ENCODE data around the gene RNASE13.
"Not testable (repeated sequence)": the region's sequence is repeated elsewhere in the genome, so short reads cannot be mapped to it uniquely, and the experiment has no call there.

Gene RNASE13

GRCh38 chr14:21048638-21049037, 14.0 kb upstream of the RNASE13 start:
- no peak overlapping the region for H3K4me3 ChIP-seq (ENCODE audit: low read length)
- no peak for DNase-seq (ENCODE audit: low read depth)
- TF ChIP-seq CTCF (conservative IDR thresholded peaks at IDR 0.05; ENCODE audit: low read length), result no peak

GRCh38 chr14:21047378-21047781, 12.8 kb upstream of the RNASE13 start:
- no peak overlapping the region for H3K4me3 ChIP-seq (ENCODE audit: low read length)
- TF ChIP-seq CTCF (conservative IDR thresholded peaks at IDR 0.05; ENCODE audit: low read length), result no peak
- DNase-seq (ENCODE audit: low read depth), result peak; percentile 96

- no peak for DNase-seq (ENCODE audit: low read depth)
- TF ChIP-seq CTCF (conservative IDR thresholded peaks at IDR 0.05; ENCODE audit: low read length), result no peak
- H3K4me3 ChIP-seq (ENCODE audit: low read length), result no peak overlapping the region
These were observed 9.5 kb upstream of the RNASE13 start for GRCh38 chr14:21043974-21044618.

- no peak for DNase-seq (ENCODE audit: low read depth)
- no peak for TF ChIP-seq CTCF (conservative IDR thresholded peaks at IDR 0.05; ENCODE audit: low read length)
- no peak overlapping the region for H3K4me3 ChIP-seq (ENCODE audit: low read length)
These were observed 8.9 kb upstream of the RNASE13 start for GRCh38 chr14:21043387-21043973.

- no peak overlapping the region for H3K4me3 ChIP-seq (ENCODE audit: low read length)
- no peak for TF ChIP-seq CTCF (conservative IDR thresholded peaks at IDR 0.05; ENCODE audit: low read length)
These were observed 8.3 kb upstream of the RNASE13 start for GRCh38 chr14:21042918-21043317.

GRCh38 chr14:21041676-21042433, 7.2 kb upstream of the RNASE13 start, which contains the start of gene RNASE7:
RNASE7 (plus strand) TSS chr14:21042362; CDS start chr14:21042993, 631 bp downstream.
- no peak within 1 kb of the TSS for H3K4me3 ChIP-seq (ENCODE audit: low read length)
- no peak for TF ChIP-seq CTCF (conservative IDR thresholded peaks at IDR 0.05; ENCODE audit: low read length)
- peak; percentile 58 for DNase-seq (ENCODE audit: low read depth)

More at GRCh38 chr14:21042918-21043317, 8.3 kb upstream of the RNASE13 start:
- peak; percentile 25 for DNase-seq (ENCODE audit: low read depth)

GRCh38 chr14:21040941-21041340, 6.3 kb upstream of the RNASE13 start:
- H3K4me3 ChIP-seq (ENCODE audit: low read length), result not testable (repeated sequence)
- DNase-seq (ENCODE audit: low read depth), result peak; percentile 57

Measured in AG10803 (cell line).